ENCODE results near the gene ADGRB2.
A peak's percentile ranks its signal among the peaks of the same experiment; 100 is the strongest.
"Not testable (repeated sequence)": the region's sequence is repeated elsewhere in the genome, so short reads cannot be mapped to it uniquely, and the experiment has no call there.

Gene ADGRB2

DNA sequence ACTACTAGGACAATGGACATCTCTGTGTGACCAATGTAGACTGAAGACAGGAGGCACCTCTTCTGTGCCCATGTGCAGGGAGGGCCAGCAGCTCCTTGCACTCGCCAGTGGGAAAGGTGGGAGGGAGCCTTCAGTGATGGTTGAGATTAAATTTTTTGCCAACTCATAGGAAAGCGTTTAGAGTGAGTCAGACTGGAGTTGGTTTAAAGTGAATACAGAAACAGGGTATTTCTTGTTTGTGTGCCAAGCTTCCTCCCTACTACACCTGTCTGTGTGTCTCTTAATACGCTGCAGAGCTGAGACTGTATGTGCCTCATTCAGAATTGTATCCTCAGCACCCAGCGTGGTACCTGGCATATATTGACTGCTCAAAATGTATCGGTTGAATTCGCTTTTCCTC, 46.8 kb downstream of the ADGRB2 start:
- Histone ChIP-seq H3K36me3 (ENCODE audit: control insufficient read depth, insufficient read depth, low read length) (no peaks in the 10 kb centered on the region), H3K9ac (ENCODE audit: low read depth, low read length) (no peak overlapping the region), H3K4me3 (ENCODE audit: low read depth, low read length) (no peak overlapping the region), H3K4me1 (ENCODE audit: control insufficient read depth, insufficient read depth, low read length) (peaks cover 8% of the 10 kb centered on the region), H3K9me3 (ENCODE audit: control insufficient read depth, insufficient read depth, low read length) (no peaks in the 10 kb centered on the region), H3K27ac (ENCODE audit: low read depth, low read length) (no peak overlapping the region), H3K27me3 (ENCODE audit: control insufficient read depth, insufficient read depth, low read length) (no peaks in the 10 kb centered on the region)

- Histone ChIP-seq H3K36me3 (ENCODE audit: control insufficient read depth, insufficient read depth, low read length) (no peaks in the 10 kb centered on the region), H3K4me1 (ENCODE audit: control insufficient read depth, insufficient read depth, low read length) (peaks cover 8% of the 10 kb centered on the region), H3K9me3 (ENCODE audit: control insufficient read depth, insufficient read depth, low read length) (no peaks in the 10 kb centered on the region), H3K9ac (ENCODE audit: low read depth, low read length) (no peak overlapping the region), H3K27ac (ENCODE audit: low read depth, low read length) (no peak overlapping the region), H3K4me3 (ENCODE audit: low read depth, low read length) (peak overlapping the region; percentile 60; the same call in 1 of the 2 replicates), H3K27me3 (ENCODE audit: control insufficient read depth, insufficient read depth, low read length) (no peaks in the 10 kb centered on the region)
Measured at GRCh38 chr1:31715873-31716220, 48.3 kb downstream of the ADGRB2 start.

DNA sequence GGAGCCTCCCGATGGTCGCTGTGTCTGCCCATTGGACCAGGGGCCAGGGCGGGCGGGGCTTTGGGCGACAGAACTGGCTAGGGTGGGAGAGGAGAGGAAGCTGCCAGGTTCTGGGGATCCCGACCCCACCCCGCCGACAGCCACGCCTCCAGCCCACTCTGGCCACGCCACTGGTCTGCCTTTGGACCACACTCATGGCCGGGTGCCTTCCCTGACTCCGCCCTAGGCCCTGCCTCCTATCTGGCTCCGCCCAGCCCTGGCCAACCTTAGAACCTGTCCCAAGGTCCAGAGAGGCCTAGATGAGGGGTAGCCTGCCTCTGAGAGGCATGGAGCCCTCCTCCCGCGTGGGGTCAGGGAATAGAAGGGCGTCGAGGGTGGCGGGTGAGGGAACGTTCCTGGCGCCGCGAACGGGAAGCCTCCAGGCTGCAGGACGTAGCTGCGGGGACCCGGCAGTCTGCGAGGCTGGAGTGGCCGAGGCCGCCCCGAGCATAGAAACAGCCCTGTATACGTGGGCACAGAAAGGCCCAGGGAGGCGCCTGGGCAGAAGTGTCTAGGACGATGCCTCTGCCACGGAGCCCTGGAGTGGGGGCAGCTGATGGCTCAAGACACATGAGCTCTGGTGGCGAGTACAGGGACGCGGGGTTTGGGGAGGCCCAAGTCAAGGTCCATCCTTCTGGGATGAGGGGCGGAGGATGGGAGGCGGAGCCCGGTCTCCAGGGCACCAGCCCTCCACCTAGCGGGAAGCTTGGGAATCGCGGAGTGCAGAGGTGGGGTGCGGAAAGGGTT, 48.9 kb downstream of the ADGRB2 start:
- Histone ChIP-seq H3K9me3 (ENCODE audit: control insufficient read depth, insufficient read depth, low read length) (no peaks in the 10 kb centered on the region), H3K9ac (ENCODE audit: low read depth, low read length) (no peak overlapping the region), H3K4me3 (ENCODE audit: low read depth, low read length) (peak overlapping the region; percentile 60), H3K4me1 (ENCODE audit: control insufficient read depth, insufficient read depth, low read length) (peaks cover 8% of the 10 kb centered on the region), H3K27me3 (ENCODE audit: control insufficient read depth, insufficient read depth, low read length) (no peaks in the 10 kb centered on the region), H3K27ac (ENCODE audit: low read depth, low read length) (peak overlapping the region; percentile 27), H3K36me3 (ENCODE audit: control insufficient read depth, insufficient read depth, low read length) (no peaks in the 10 kb centered on the region)

- peak overlapping the region; percentile 45 for H3K27ac ChIP-seq (ENCODE audit: low read depth, low read length)
- H3K4me1 ChIP-seq (ENCODE audit: control insufficient read depth, insufficient read depth, low read length), result peaks cover 8% of the 10 kb centered on the region
- H3K9ac ChIP-seq (ENCODE audit: low read depth, low read length), result peak overlapping the region; percentile 30; the same call in 1 of the 2 replicates
- peak overlapping the region; percentile 60 for H3K4me3 ChIP-seq (ENCODE audit: low read depth, low read length)
- H3K9me3 ChIP-seq (ENCODE audit: control insufficient read depth, insufficient read depth, low read length), result no peaks in the 10 kb centered on the region
- no peaks in the 10 kb centered on the region for H3K27me3 ChIP-seq (ENCODE audit: control insufficient read depth, insufficient read depth, low read length)
- H3K36me3 ChIP-seq (ENCODE audit: control insufficient read depth, insufficient read depth, low read length), result no peaks in the 10 kb centered on the region
Measured at GRCh38 chr1:31714442-31715086, 49.6 kb downstream of the ADGRB2 start.

GRCh38 chr1:31712630-31713029, 51.5 kb downstream of the ADGRB2 start:
- H3K4me1 ChIP-seq (ENCODE audit: control insufficient read depth, insufficient read depth, low read length), result peaks cover 8% of the 10 kb centered on the region
- H3K9ac ChIP-seq (ENCODE audit: low read depth, low read length), result no peak overlapping the region
- no peaks in the 10 kb centered on the region for H3K9me3 ChIP-seq (ENCODE audit: control insufficient read depth, insufficient read depth, low read length)
- no peak overlapping the region for H3K4me3 ChIP-seq (ENCODE audit: low read depth, low read length)
- H3K36me3 ChIP-seq (ENCODE audit: control insufficient read depth, insufficient read depth, low read length), result no peaks in the 10 kb centered on the region
- no peak overlapping the region for H3K27ac ChIP-seq (ENCODE audit: low read depth, low read length)
- H3K27me3 ChIP-seq (ENCODE audit: control insufficient read depth, insufficient read depth, low read length), result no peaks in the 10 kb centered on the region

GRCh38 chr1:31712068-31712467, 52.1 kb downstream of the ADGRB2 start:
- H3K27ac ChIP-seq (ENCODE audit: low read depth, low read length), result no peak overlapping the region
- no peaks in the 10 kb centered on the region for H3K36me3 ChIP-seq (ENCODE audit: control insufficient read depth, insufficient read depth, low read length)
- H3K27me3 ChIP-seq (ENCODE audit: control insufficient read depth, insufficient read depth, low read length), result no peaks in the 10 kb centered on the region
- no peaks in the 10 kb centered on the region for H3K9me3 ChIP-seq (ENCODE audit: control insufficient read depth, insufficient read depth, low read length)
- no peak overlapping the region for H3K4me3 ChIP-seq (ENCODE audit: low read depth, low read length)
- H3K4me1 ChIP-seq (ENCODE audit: control insufficient read depth, insufficient read depth, low read length), result peaks cover 9% of the 10 kb centered on the region
- H3K9ac ChIP-seq (ENCODE audit: low read depth, low read length), result no peak overlapping the region

GRCh38 chr1:31708324-31708723, 55.8 kb downstream of the ADGRB2 start:
- Histone ChIP-seq H3K4me1 (ENCODE audit: control insufficient read depth, insufficient read depth, low read length) (peaks cover 28% of the 10 kb centered on the region), H3K36me3 (ENCODE audit: control insufficient read depth, insufficient read depth, low read length) (no peaks in the 10 kb centered on the region), H3K9ac (ENCODE audit: low read depth, low read length) (no peak overlapping the region), H3K4me3 (ENCODE audit: low read depth, low read length) (no peak overlapping the region), H3K9me3 (ENCODE audit: control insufficient read depth, insufficient read depth, low read length) (no peaks in the 10 kb centered on the region), H3K27ac (ENCODE audit: low read depth, low read length) (no peak overlapping the region), H3K27me3 (ENCODE audit: control insufficient read depth, insufficient read depth, low read length) (no peaks in the 10 kb centered on the region)

GRCh38 chr1:31707711-31708110, 56.4 kb downstream of the ADGRB2 start:
- no peak overlapping the region for H3K9ac ChIP-seq (ENCODE audit: low read depth, low read length)
- H3K4me3 ChIP-seq (ENCODE audit: low read depth, low read length), result no peak overlapping the region
- no peaks in the 10 kb centered on the region for H3K27me3 ChIP-seq (ENCODE audit: control insufficient read depth, insufficient read depth, low read length)
- no peaks in the 10 kb centered on the region for H3K36me3 ChIP-seq (ENCODE audit: control insufficient read depth, insufficient read depth, low read length)
- no peak overlapping the region for H3K27ac ChIP-seq (ENCODE audit: low read depth, low read length)
- H3K4me1 ChIP-seq (ENCODE audit: control insufficient read depth, insufficient read depth, low read length), result peaks cover 25% of the 10 kb centered on the region
- H3K9me3 ChIP-seq (ENCODE audit: control insufficient read depth, insufficient read depth, low read length), result no peaks in the 10 kb centered on the region

DNA sequence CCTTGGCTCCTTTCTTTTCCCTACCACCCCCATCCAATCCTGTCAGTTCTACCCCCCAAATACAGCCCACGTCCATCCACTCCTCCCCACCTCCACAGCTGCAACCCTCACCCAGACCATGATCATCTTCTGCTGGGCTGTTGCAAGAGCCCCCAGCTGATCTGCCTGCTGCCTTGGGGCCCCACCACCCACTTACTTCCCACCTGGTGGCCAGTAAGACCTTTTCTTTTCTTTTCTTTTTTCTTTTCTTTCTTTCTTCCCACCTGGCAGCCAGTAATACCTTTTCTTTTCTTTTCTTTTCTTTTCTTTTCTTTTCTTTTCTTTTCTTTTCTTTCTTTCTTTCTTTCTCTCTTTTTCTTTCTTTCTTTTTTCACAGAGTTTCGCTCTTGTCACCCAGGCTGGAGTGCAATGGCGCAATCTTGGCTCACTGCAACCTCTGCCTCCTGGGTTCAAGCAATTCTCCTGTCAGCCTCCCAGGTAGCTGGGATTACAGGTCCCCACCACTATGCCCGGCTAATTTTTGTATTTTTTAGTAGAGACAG, 57.0 kb downstream of the ADGRB2 start:
- not testable (repeated sequence) for H3K27me3 ChIP-seq (ENCODE audit: control insufficient read depth, insufficient read depth, low read length)

DNA sequence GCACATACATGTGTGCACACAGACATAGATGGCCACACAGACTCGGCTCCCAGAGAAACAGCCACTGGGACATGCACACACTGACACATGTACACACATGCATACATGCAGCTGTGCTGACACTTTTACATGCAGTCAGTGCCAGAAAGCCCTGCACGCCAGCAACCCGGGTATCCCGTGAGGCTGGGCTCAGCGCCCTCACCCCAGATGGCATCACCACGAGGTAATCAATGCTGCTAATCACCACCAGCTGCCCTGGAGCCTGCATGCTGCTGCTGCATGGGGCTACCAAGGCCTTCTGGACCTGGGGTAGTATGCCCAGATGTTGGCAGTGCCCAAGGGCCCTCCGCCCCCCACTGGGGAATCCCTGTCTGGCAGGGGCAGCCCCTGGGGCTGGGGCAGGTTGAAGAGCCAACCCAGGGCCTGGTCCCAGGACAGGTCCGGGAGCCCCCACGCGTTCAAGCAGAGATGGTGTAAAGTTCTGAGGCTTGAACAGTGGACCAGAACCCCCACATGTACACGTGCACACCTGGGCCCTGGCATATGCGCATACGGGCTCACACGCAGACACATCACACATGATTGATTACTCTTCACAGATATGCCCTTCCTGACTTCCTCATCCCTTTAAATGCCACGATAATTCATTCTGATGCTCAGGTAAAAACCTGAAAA, 57.6 kb downstream of the ADGRB2 start:
- Histone ChIP-seq H3K27me3 (ENCODE audit: control insufficient read depth, insufficient read depth, low read length) (no peaks in the 10 kb centered on the region), H3K36me3 (ENCODE audit: control insufficient read depth, insufficient read depth, low read length) (no peaks in the 10 kb centered on the region), H3K27ac (ENCODE audit: low read depth, low read length) (no peak overlapping the region), H3K9ac (ENCODE audit: low read depth, low read length) (no peak overlapping the region), H3K4me1 (ENCODE audit: control insufficient read depth, insufficient read depth, low read length) (peaks cover 24% of the 10 kb centered on the region), H3K4me3 (ENCODE audit: low read depth, low read length) (no peak overlapping the region), H3K9me3 (ENCODE audit: control insufficient read depth, insufficient read depth, low read length) (no peaks in the 10 kb centered on the region)

More for the DNA sequence above, 57.0 kb downstream of the ADGRB2 start:
- not testable (repeated sequence) for H3K36me3 ChIP-seq (ENCODE audit: control insufficient read depth, insufficient read depth, low read length); H3K9me3 ChIP-seq (ENCODE audit: control insufficient read depth, insufficient read depth, low read length); H3K9ac ChIP-seq (ENCODE audit: low read depth, low read length); H3K4me3 ChIP-seq (ENCODE audit: low read depth, low read length); H3K27ac ChIP-seq (ENCODE audit: low read depth, low read length)
- peaks cover 24% of the 10 kb centered on the region for H3K4me1 ChIP-seq (ENCODE audit: control insufficient read depth, insufficient read depth, low read length)
